Measurements from ENCODE around the gene SDR9C7.
"Not testable (repeated sequence)": the region's sequence is repeated elsewhere in the genome, so short reads cannot be mapped to it uniquely, and the experiment has no call there.

SDR9C7 gene

GRCh38 chr12:56879240-56880124 lies 54.7 kb downstream of the SDR9C7 start:
- not testable (repeated sequence) for H3K9me3 ChIP-seq (replicated peaks in 1 of 2; ENCODE audit: control insufficient read depth in 2 of 2, insufficient read depth in 1 of 2, low read depth in 1 of 2, low read length in 2 of 2)

GRCh38 chr12:56878010-56878339 lies 56.2 kb downstream of the SDR9C7 start:
- Histone ChIP-seq H3K36me3 (replicated peaks in 1 of 2; ENCODE audit: control insufficient read depth in 2 of 2, insufficient read depth in 2 of 2, low read length in 2 of 2) (no peaks in the 10 kb centered on the region), H2BK15ac (ENCODE audit: low read length) (no peak overlapping the region), H3K9ac (ENCODE audit: low read depth, low read length, poor library complexity) (no peak overlapping the region), H3K4me3 (ENCODE audit: low read length in 2 of 2) (no peak overlapping the region), H2BK5ac (ENCODE audit: low read length) (no peak overlapping the region), H2AFZ (ENCODE audit: low read length) (no peak overlapping the region), H3K27ac (replicated peaks; ENCODE audit: low read length) (no peak overlapping the region), H2BK12ac (ENCODE audit: low read length) (no peak overlapping the region), H3K18ac (ENCODE audit: low read length) (no peak overlapping the region), H3K9me3 (replicated peaks in 1 of 2; ENCODE audit: control insufficient read depth in 2 of 2, insufficient read depth in 1 of 2, low read depth in 1 of 2, low read length in 2 of 2) (peaks cover 0 to 4% of the 10 kb centered on the region in 2 donors), H4K8ac (ENCODE audit: low read depth, low read length) (no peak overlapping the region), H3K23ac (ENCODE audit: low read depth, low read length, poor library complexity) (no peak overlapping the region), H3K14ac (ENCODE audit: low read length) (no peak overlapping the region), H4K91ac (ENCODE audit: low read depth, low read length, poor library complexity) (no peak overlapping the region), H3K4me2 (ENCODE audit: insufficient read depth, low read length, poor library complexity, severe bottlenecking) (no peak overlapping the region), H2AK5ac (ENCODE audit: low read depth, low read length) (no peak overlapping the region), H3K4ac (ENCODE audit: low read length) (no peak overlapping the region), H2BK120ac (ENCODE audit: low read depth, low read length) (no peak overlapping the region), H3K4me1 (ENCODE audit: control insufficient read depth in 2 of 2, insufficient read depth in 1 of 2, low read depth in 1 of 2, low read length in 2 of 2) (peaks cover 0 to 8% of the 10 kb centered on the region in 2 donors), H3K27me3 (ENCODE audit: control insufficient read depth in 3 of 3, insufficient read depth in 3 of 3, low read depth in 1 of 3, low read length in 3 of 3) (no peaks in the 10 kb centered on the region), H3K79me1 (ENCODE audit: low read depth, low read length) (no peaks in the 10 kb centered on the region)
- DNase-seq (ENCODE audit: low spot score) = no peak

More at GRCh38 chr12:56879240-56880124, 54.7 kb downstream of the SDR9C7 start:
- H4K8ac ChIP-seq (ENCODE audit: low read depth, low read length); H3K9ac ChIP-seq (ENCODE audit: low read depth, low read length, poor library complexity); H2AK5ac ChIP-seq (ENCODE audit: low read depth, low read length); H4K91ac ChIP-seq (ENCODE audit: low read depth, low read length, poor library complexity); H3K4me3 ChIP-seq (ENCODE audit: low read length in 2 of 2); H3K27me3 ChIP-seq (ENCODE audit: control insufficient read depth in 3 of 3, insufficient read depth in 3 of 3, low read depth in 1 of 3, low read length in 3 of 3); H2BK15ac ChIP-seq (ENCODE audit: low read length); H3K14ac ChIP-seq (ENCODE audit: low read length); H3K4me1 ChIP-seq (ENCODE audit: control insufficient read depth in 2 of 2, insufficient read depth in 1 of 2, low read depth in 1 of 2, low read length in 2 of 2); H3K18ac ChIP-seq (ENCODE audit: low read length); H3K23ac ChIP-seq (ENCODE audit: low read depth, low read length, poor library complexity); H2AFZ ChIP-seq (ENCODE audit: low read length); H2BK120ac ChIP-seq (ENCODE audit: low read depth, low read length); H2BK12ac ChIP-seq (ENCODE audit: low read length); H2BK5ac ChIP-seq (ENCODE audit: low read length); DNase-seq (ENCODE audit: low spot score); H3K79me1 ChIP-seq (ENCODE audit: low read depth, low read length); H3K27ac ChIP-seq (replicated peaks; ENCODE audit: low read length); H3K4ac ChIP-seq (ENCODE audit: low read length); H3K4me2 ChIP-seq (ENCODE audit: insufficient read depth, low read length, poor library complexity, severe bottlenecking); H3K36me3 ChIP-seq (replicated peaks in 1 of 2; ENCODE audit: control insufficient read depth in 2 of 2, insufficient read depth in 2 of 2, low read length in 2 of 2): not testable (repeated sequence)
- no CpG with 5 or more reads among the region's 28 CpGs for WGBS, 2 donors (ENCODE audit: extremely low coverage in 2 of 2, insufficient read length in 2 of 2, insufficient replicate concordance in 1 of 2)

GRCh38 chr12:56877195-56878009 lies 56.8 kb downstream of the SDR9C7 start:
- Histone ChIP-seq H3K27ac (replicated peaks; ENCODE audit: low read length) (no peak overlapping the region), H3K9me3 (replicated peaks in 1 of 2; ENCODE audit: control insufficient read depth in 2 of 2, insufficient read depth in 1 of 2, low read depth in 1 of 2, low read length in 2 of 2) (peaks cover 0 to 4% of the 10 kb centered on the region in 2 donors), H3K36me3 (replicated peaks in 1 of 2; ENCODE audit: control insufficient read depth in 2 of 2, insufficient read depth in 2 of 2, low read length in 2 of 2) (no peaks in the 10 kb centered on the region), H3K4me1 (ENCODE audit: control insufficient read depth in 2 of 2, insufficient read depth in 1 of 2, low read depth in 1 of 2, low read length in 2 of 2) (peaks cover 0 to 8% of the 10 kb centered on the region in 2 donors), H4K8ac (ENCODE audit: low read depth, low read length) (no peak overlapping the region), H2BK15ac (ENCODE audit: low read length) (no peak overlapping the region), H3K18ac (ENCODE audit: low read length) (no peak overlapping the region), H2BK120ac (ENCODE audit: low read depth, low read length) (no peak overlapping the region), H2BK5ac (ENCODE audit: low read length) (no peak overlapping the region), H3K4me3 (ENCODE audit: low read length in 2 of 2) (no peak overlapping the region), H3K79me1 (ENCODE audit: low read depth, low read length) (no peaks in the 10 kb centered on the region), H3K4me2 (ENCODE audit: insufficient read depth, low read length, poor library complexity, severe bottlenecking) (no peak overlapping the region), H2AFZ (ENCODE audit: low read length) (no peak overlapping the region), H4K91ac (ENCODE audit: low read depth, low read length, poor library complexity) (no peak overlapping the region), H3K4ac (ENCODE audit: low read length) (no peak overlapping the region), H3K23ac (ENCODE audit: low read depth, low read length, poor library complexity) (no peak overlapping the region), H3K9ac (ENCODE audit: low read depth, low read length, poor library complexity) (no peak overlapping the region), H3K27me3 (ENCODE audit: control insufficient read depth in 3 of 3, insufficient read depth in 3 of 3, low read depth in 1 of 3, low read length in 3 of 3) (no peaks in the 10 kb centered on the region), H3K14ac (ENCODE audit: low read length) (no peak overlapping the region), H2BK12ac (ENCODE audit: low read length) (no peak overlapping the region), H2AK5ac (ENCODE audit: low read depth, low read length) (no peak overlapping the region)
- WGBS, 2 donors (ENCODE audit: extremely low coverage in 2 of 2, insufficient read length in 2 of 2, insufficient replicate concordance in 1 of 2) = no CpG with 5 or more reads among the region's 1 CpG
- DNase-seq (ENCODE audit: low spot score) = no peak

GRCh38 chr12:56874821-56875220 lies 59.4 kb downstream of the SDR9C7 start:
- no peak for DNase-seq (ENCODE audit: low spot score)
- Histone ChIP-seq H3K23ac (ENCODE audit: low read depth, low read length, poor library complexity) (no peak overlapping the region), H2BK15ac (ENCODE audit: low read length) (no peak overlapping the region), H3K79me1 (ENCODE audit: low read depth, low read length) (peaks cover 1% of the 10 kb centered on the region), H4K91ac (ENCODE audit: low read depth, low read length, poor library complexity) (no peak overlapping the region), H3K14ac (ENCODE audit: low read length) (no peak overlapping the region), H2AK5ac (ENCODE audit: low read depth, low read length) (no peak overlapping the region), H3K18ac (ENCODE audit: low read length) (no peak overlapping the region), H3K27me3 (ENCODE audit: control insufficient read depth in 3 of 3, insufficient read depth in 3 of 3, low read depth in 1 of 3, low read length in 3 of 3) (no peaks in the 10 kb centered on the region), H2BK5ac (ENCODE audit: low read length) (no peak overlapping the region), H3K4ac (ENCODE audit: low read length) (no peak overlapping the region), H3K4me3 (ENCODE audit: low read length in 2 of 2) (no peak overlapping the region), H3K27ac (replicated peaks; ENCODE audit: low read length) (no peak overlapping the region), H3K4me2 (ENCODE audit: insufficient read depth, low read length, poor library complexity, severe bottlenecking) (no peak overlapping the region), H3K36me3 (replicated peaks in 1 of 2; ENCODE audit: control insufficient read depth in 2 of 2, insufficient read depth in 2 of 2, low read length in 2 of 2) (no peaks in the 10 kb centered on the region), H2BK12ac (ENCODE audit: low read length) (no peak overlapping the region), H4K8ac (ENCODE audit: low read depth, low read length) (no peak overlapping the region), H3K4me1 (ENCODE audit: control insufficient read depth in 2 of 2, insufficient read depth in 1 of 2, low read depth in 1 of 2, low read length in 2 of 2) (peaks cover 0 to 8% of the 10 kb centered on the region in 2 donors), H2BK120ac (ENCODE audit: low read depth, low read length) (no peak overlapping the region), H3K9me3 (replicated peaks in 1 of 2; ENCODE audit: control insufficient read depth in 2 of 2, insufficient read depth in 1 of 2, low read depth in 1 of 2, low read length in 2 of 2) (peaks cover 0 to 7% of the 10 kb centered on the region in 2 donors), H3K9ac (ENCODE audit: low read depth, low read length, poor library complexity) (no peak overlapping the region), H2AFZ (ENCODE audit: low read length) (no peak overlapping the region)
- no CpG with 5 or more reads among the region's 1 CpG for WGBS, 2 donors (ENCODE audit: extremely low coverage in 2 of 2, insufficient read length in 2 of 2, insufficient replicate concordance in 1 of 2)

Measured in neuronal stem cell (in vitro differentiated cells).